H1 (cell line): ENCODE data around the gene GLO1. TPM values are rescaled to one million over a fixed set of nuclear protein-coding genes. Genes with fewer than 3 reads are reported as not detected.

Source experiments
- CTCF ChIA-PET: fragments of 300-600 bp; sonication (Branson Sonifier 250); formaldehyde crosslinking; loops from one replicate; lab custom pipeline; 2021; ENCODE audit not compliant: partially characterized antibody; lab: Charles Lee
- POLR2A ChIA-PET: fragments of 300-600 bp; sonication (Branson Sonifier 250); formaldehyde crosslinking; loops from one replicate; lab custom pipeline; 2021; ENCODE audit warnings: inconsistent platforms; ENCODE audit not compliant: partially characterized antibody; lab: Charles Lee
- DNase-seq, 2 experiments: peaks; one replicate each; pipeline versions ENCODE4 v3.0.0 to v3.0.0-alpha.2; 2010 to 2022; ENCODE audit warnings: low spot score in 2 of 2, low read depth in 1 of 2, mixed read lengths in 1 of 2
- FAIRE-seq: peaks from 2 replicates; lab custom pipeline; 2011; peaks lifted over from hg19 to GRCh38; lab: Jason Lieb, UNC
- H2AFZ ChIP-seq: 2 replicates; pipeline ENCODE4 v1.8.1; 2012; ENCODE audit warnings: low read length, inconsistent platforms
- H2AK5ac ChIP-seq: 2 replicates; pipeline ENCODE4 v1.6.1; 2013; ENCODE audit warnings: low read depth, low read length
- H2BK120ac ChIP-seq: replicated peaks from 2 replicates; pipeline ENCODE3; 2013; ENCODE audit warnings: low read depth, low read length, inconsistent platforms
- H2BK12ac ChIP-seq: 2 replicates; pipeline ENCODE4 v1.6.1; 2013; ENCODE audit warnings: low read depth, low read length
- H2BK15ac ChIP-seq: 2 replicates; pipeline ENCODE4 v1.6.1; 2013; ENCODE audit warnings: low read length
- H2BK20ac ChIP-seq: 2 replicates; pipeline ENCODE4 v1.6.1; 2013; ENCODE audit warnings: low read length
- H2BK5ac ChIP-seq: 2 replicates; pipeline ENCODE4 v1.6.1; 2013; ENCODE audit warnings: low read depth, low read length
- H3K14ac ChIP-seq: 2 replicates; pipeline ENCODE4 v1.6.1; 2013; ENCODE audit warnings: inconsistent platforms; ENCODE audit not compliant: insufficient read length
- H3K18ac ChIP-seq: 2 replicates; pipeline ENCODE4 v1.6.1; 2013; ENCODE audit warnings: low read length; ENCODE audit errors: extremely low read depth
- H3K23ac ChIP-seq: 2 replicates; pipeline ENCODE4 v1.6.1; 2013; ENCODE audit warnings: inconsistent platforms; ENCODE audit not compliant: insufficient read length
- H3K23me2 ChIP-seq: 2 replicates; pipeline ENCODE4 v1.6.1; 2013; ENCODE audit warnings: low read depth, low read length
- H3K27ac ChIP-seq: 2 replicates; pipeline ENCODE4 v1.6.1; 2011; ENCODE audit warnings: low read depth, low read length, inconsistent platforms
- H3K27me3 ChIP-seq, 4 experiments: replicated peaks in 1 of 4; 1 replicate in 1 of 4; 2 replicates in 3 of 4; pipeline versions ENCODE4 v1.6.1 to v1.8.1; 2011 to 2013; ENCODE audit warnings: low read length in 3 of 4, mild to moderate bottlenecking in 3 of 4, inconsistent platforms in 2 of 4, mixed read lengths in 2 of 4, moderate library complexity in 1 of 4; ENCODE audit not compliant: control insufficient read depth in 3 of 4, insufficient read depth in 3 of 4; ENCODE audit errors: extremely low read depth in 1 of 4
- H3K36me3 ChIP-seq, 4 experiments: 2 replicates each; pipeline versions ENCODE4 v1.6.1 to v1.8.1; 2011 to 2013; ENCODE audit warnings: mild to moderate bottlenecking in 4 of 4, low read length in 3 of 4, moderate library complexity in 2 of 4, control low read depth in 1 of 4, inconsistent platforms in 1 of 4; ENCODE audit not compliant: insufficient read depth in 4 of 4, control insufficient read depth in 2 of 4
- H3K4ac ChIP-seq: replicated peaks from 2 replicates; pipeline ENCODE3; 2013; ENCODE audit warnings: low read length, low read depth, mixed read lengths, inconsistent platforms; ENCODE audit not compliant: insufficient read length
- H3K4me1 ChIP-seq, 4 experiments: replicated peaks in 1 of 4; 1 replicate in 1 of 4; 2 replicates in 3 of 4; pipeline versions ENCODE4 v1.6.1 to v1.8.1; 2011 to 2013; ENCODE audit warnings: low read length in 3 of 4, inconsistent platforms in 2 of 4, mixed read lengths in 1 of 4; ENCODE audit not compliant: insufficient read depth in 4 of 4, control insufficient read depth in 3 of 4
- H3K4me2 ChIP-seq, 2 experiments: 2 replicates each; pipeline versions ENCODE4 v1.6.1 to v1.8.1; 2011 to 2013; ENCODE audit warnings: low read depth in 2 of 2, low read length in 2 of 2, control low read depth in 1 of 2, inconsistent platforms in 1 of 2, mild to moderate bottlenecking in 1 of 2; ENCODE audit not compliant: insufficient read depth in 1 of 2
- H3K4me3 ChIP-seq, 4 experiments: fragments of 200-600, 300-600 bp in 1 of 4; sonication (generic), shearing (Covaris generic), sonication (Bioruptor Twin) in 1 of 4; 2 replicates each; pipeline versions ENCODE4 v1.5.1 to v1.8.1; 2011 to 2016; ENCODE audit warnings: low read length in 4 of 4, low read depth in 3 of 4, control low read depth in 2 of 4, inconsistent platforms in 2 of 4, mild to moderate bottlenecking in 2 of 4, mixed read lengths in 1 of 4, moderate library complexity in 1 of 4; ENCODE audit not compliant: insufficient read depth in 2 of 4; ENCODE audit errors: extremely low read depth in 1 of 4
- H3K56ac ChIP-seq: replicated peaks from 2 replicates; pipeline ENCODE3; 2013; ENCODE audit warnings: low read depth, mild to moderate bottlenecking, mixed read lengths, low read length, inconsistent platforms; ENCODE audit not compliant: insufficient read length
- H3K79me1 ChIP-seq: 2 replicates; pipeline ENCODE4 v1.6.1; 2013; ENCODE audit warnings: low read depth, low read length, control low read depth
- H3K79me2 ChIP-seq, 2 experiments: 2 replicates each; pipeline versions ENCODE4 v1.6.1 to v1.8.1; 2012 to 2013; ENCODE audit warnings: low read length in 2 of 2, mild to moderate bottlenecking in 2 of 2, inconsistent platforms in 1 of 2; ENCODE audit not compliant: insufficient read depth in 2 of 2, control insufficient read depth in 1 of 2
- H3K9ac ChIP-seq, 4 experiments: replicated peaks in 1 of 4; 1 replicate in 1 of 4; 2 replicates in 3 of 4; pipeline versions ENCODE4 v1.6.1 to v1.8.1; 2011 to 2013; ENCODE audit warnings: low read depth in 3 of 4, low read length in 3 of 4, control low read depth in 2 of 4, mild to moderate bottlenecking in 2 of 4, moderate library complexity in 2 of 4, inconsistent platforms in 1 of 4; ENCODE audit errors: extremely low read depth in 1 of 4
- H3K9me3 ChIP-seq, 2 experiments: 2 replicates each; pipeline versions ENCODE4 v1.6.1 to v1.8.1; 2012 to 2013; ENCODE audit warnings: mild to moderate bottlenecking in 2 of 2, moderate library complexity in 2 of 2, control low read depth in 1 of 2, inconsistent platforms in 1 of 2, low read depth in 1 of 2, low read length in 1 of 2, mixed read lengths in 1 of 2; ENCODE audit not compliant: insufficient read depth in 2 of 2
- H4K20me1 ChIP-seq, 2 experiments: replicated peaks in 1 of 2; 2 replicates each; pipeline versions ENCODE3 to v1.8.1; 2011 to 2013; ENCODE audit warnings: inconsistent platforms in 2 of 2, low read length in 2 of 2, mild to moderate bottlenecking in 1 of 2; ENCODE audit not compliant: insufficient read depth in 2 of 2, control insufficient read depth in 1 of 2
- H4K5ac ChIP-seq: 2 replicates; pipeline ENCODE4 v1.6.1; 2013; ENCODE audit warnings: low read length, low read depth, mixed read lengths, inconsistent platforms; ENCODE audit not compliant: insufficient read length
- H4K8ac ChIP-seq: 2 replicates; pipeline ENCODE4 v1.8.0; 2013; ENCODE audit warnings: mild to moderate bottlenecking, moderate library complexity, low read length, inconsistent platforms; ENCODE audit not compliant: insufficient read depth; ENCODE audit errors: extremely low read depth
- H4K91ac ChIP-seq: replicated peaks from 2 replicates; pipeline ENCODE3; 2013; ENCODE audit warnings: low read length, mixed read lengths, inconsistent platforms; ENCODE audit not compliant: insufficient read length
- ASH2L ChIP-seq: fragments of 200-600, 300-600 bp; sonication (generic); IDR thresholded peaks from one replicate; pipeline ENCODE4 v1.7.1; 2017; ENCODE audit warnings: low read length
- RBBP5 ChIP-seq: IDR thresholded peaks from 2 replicates; pipeline ENCODE4 v1.7.1; 2012; ENCODE audit warnings: low read depth, mild to moderate bottlenecking, inconsistent platforms, low read length, moderate library complexity, borderline replicate concordance
- TCF12 ChIP-seq: IDR thresholded peaks from 2 replicates; pipeline ENCODE4 v1.6.1; 2011; ENCODE audit warnings: low read depth, mild to moderate bottlenecking, low read length
- ZNF274 ChIP-seq: IDR thresholded peaks from 2 replicates; pipeline ENCODE4 v1.7.0; 2012; ENCODE audit warnings: low read length, borderline replicate concordance; ENCODE audit errors: extremely low read depth
- WGBS, 2 experiments: shearing (Covaris generic) in 1 of 2; methylation state at CpG; one replicate each; pipeline versions ENCODE4 v1.1.6 to v1.1.7; 2013 to 2015; ENCODE audit warnings: low lambda C conversion rate in 2 of 2, mixed read lengths in 2 of 2, inconsistent platforms in 1 of 2, low coverage in 1 of 2, missing lambda C conversion rate in 1 of 2; ENCODE audit not compliant: insufficient replicate concordance in 2 of 2, insufficient coverage in 1 of 2, insufficient read length in 1 of 2; ENCODE audit errors: extremely low coverage in 1 of 2, missing lambda C conversion rate in 1 of 2; 5-methylcytosine and 5-hydroxymethylcytosine counted together
- polyA plus RNA-seq, 7 experiments: library from polyadenylated mRNA; depleted of rRNA in 3 of 7; stranded (reverse) in 5 of 7; unstranded in 2 of 7; fragments of >200 nt in 5 of 7; fragments of 200-250 nt in 2 of 7; gene quantifications; 1 replicate in 5 of 7; 2 replicates in 1 of 7; 4 replicates in 1 of 7; pipeline versions ENCODE4 v1.2.1 to v1.2.3, GENCODE V29; 2011 to 2013; ENCODE audit warnings: missing spikeins in 2 of 7, mixed read lengths in 2 of 7
- total RNA-seq: library from RNA; stranded (reverse); fragmentation: NEBNext Ultra II Directional; extraction: Animal tissue kit (Norgen Biotek cat#: 25700); gene quantifications from 2 replicates; pipeline ENCODE4 v1.2.1, GENCODE V29; 2021

The GLO1 gene
- total and polyA plus RNA-seq, 2 of the 8 experiments (the other 6 are each of a cell fraction or from before 2014, with no cell fraction given), result 104 to 170 TPM

- 90% methylated on average over 2 of the region's 2 CpGs; no CpG with 5 or more reads in 1 of the 2 experiments for WGBS, 2 experiments
- H4K5ac ChIP-seq, result no peak overlapping the region
- no peak for FAIRE-seq
- TF ChIP-seq ZNF274 (no peak), ASH2L (no peak), TCF12 (no peak), RBBP5 (no peak)
Measured at GRCh38 chr6:38649744-38650143, 53.2 kb downstream of the GLO1 start.

More at GRCh38 chr6:38649744-38650143, 53.2 kb downstream of the GLO1 start:
- POLR2A ChIA-PET, result no interaction called here
- no peaks in the 10 kb centered on the region for H3K79me2 ChIP-seq
- H4K91ac ChIP-seq, result no peak overlapping the region
- no peak overlapping the region for H3K23ac ChIP-seq
- CTCF ChIA-PET, result no interaction called here
- H2AFZ ChIP-seq, result no peak overlapping the region
- H4K8ac ChIP-seq, result no peak overlapping the region
- H4K20me1 ChIP-seq, result peaks cover 0 to 2% of the 10 kb centered on the region in 2 experiments
- no peaks in the 10 kb centered on the region for H3K36me3 ChIP-seq
- H2BK15ac ChIP-seq, result no peak overlapping the region
- H3K14ac ChIP-seq, result no peak overlapping the region
- H3K9ac ChIP-seq, result no peak overlapping the region
- no peak overlapping the region for H2BK12ac ChIP-seq
- H3K4ac ChIP-seq, result no peak overlapping the region
- DNase-seq, result no peak
- no peak overlapping the region for H2BK120ac ChIP-seq
- no peak overlapping the region for H3K27ac ChIP-seq
- no peak overlapping the region for H3K4me2 ChIP-seq
- no peak overlapping the region for H2BK5ac ChIP-seq
- H2BK20ac ChIP-seq, result no peak overlapping the region
- no peak overlapping the region for H3K56ac ChIP-seq
- no peak overlapping the region for H3K18ac ChIP-seq
- no peak overlapping the region for H3K4me3 ChIP-seq
- H3K23me2 ChIP-seq, result no peaks in the 10 kb centered on the region
- no peak overlapping the region for H2AK5ac ChIP-seq
- H3K27me3 ChIP-seq, result no peaks in the 10 kb centered on the region
- H3K79me1 ChIP-seq, result no peaks in the 10 kb centered on the region; the same call in 1 of the 2 replicates
- H3K4me1 ChIP-seq, result peaks cover 0 to 4% (median 2%) of the 10 kb centered on the region in 4 experiments; a peak in 2 of 7 replicates
- H3K9me3 ChIP-seq, result no peaks in the 10 kb centered on the region
